ENCODE results near the gene TOMM7. TPM values are rescaled to one million over a fixed set of nuclear protein-coding genes. Genes with fewer than 3 reads are reported as not detected.

The TOMM7 gene
- total RNA-seq (2014; rRNA removed; shearing (Covaris generic)) = 358 and 382 TPM in 2 replicates

DNA sequence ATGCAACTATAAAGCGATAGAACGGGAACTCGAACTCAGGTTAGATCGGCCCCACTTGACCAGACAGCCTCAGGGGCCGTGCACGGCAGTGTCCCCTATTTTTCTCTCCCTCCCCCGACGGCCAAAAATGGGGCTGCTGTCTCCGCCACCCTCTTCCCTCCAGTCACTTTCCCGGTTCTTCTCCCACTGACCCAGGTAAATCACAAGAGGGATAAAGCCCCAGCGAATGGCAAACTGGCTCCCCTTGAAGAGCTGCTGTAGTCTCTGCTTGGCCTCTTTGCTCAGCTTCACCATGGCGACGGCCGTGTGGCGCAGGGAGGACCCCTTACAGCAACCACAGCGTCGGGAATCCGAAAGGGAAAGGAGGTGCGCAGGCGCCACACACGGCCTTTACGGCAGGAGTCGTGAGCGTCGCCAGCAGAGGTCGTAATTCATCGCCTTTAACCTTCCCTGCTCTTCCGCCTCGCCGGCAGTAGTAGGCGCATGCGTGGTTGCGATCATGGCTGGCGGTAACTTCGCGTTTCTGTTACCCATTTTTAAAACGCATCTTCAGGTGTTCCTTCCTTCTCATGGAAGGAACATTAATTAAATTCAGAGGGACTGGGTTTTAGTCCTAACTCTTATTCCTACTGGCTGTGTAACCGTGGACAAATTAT lies at the start of gene TOMM7:
TSS of gene TOMM7 (minus strand) at position 364 of the 656 bp plus-strand sequence. CDS start at position 294, 70 bp downstream.
- DNase-seq (ENCODE audit: low spot score) = peak; percentile 100

DNA sequence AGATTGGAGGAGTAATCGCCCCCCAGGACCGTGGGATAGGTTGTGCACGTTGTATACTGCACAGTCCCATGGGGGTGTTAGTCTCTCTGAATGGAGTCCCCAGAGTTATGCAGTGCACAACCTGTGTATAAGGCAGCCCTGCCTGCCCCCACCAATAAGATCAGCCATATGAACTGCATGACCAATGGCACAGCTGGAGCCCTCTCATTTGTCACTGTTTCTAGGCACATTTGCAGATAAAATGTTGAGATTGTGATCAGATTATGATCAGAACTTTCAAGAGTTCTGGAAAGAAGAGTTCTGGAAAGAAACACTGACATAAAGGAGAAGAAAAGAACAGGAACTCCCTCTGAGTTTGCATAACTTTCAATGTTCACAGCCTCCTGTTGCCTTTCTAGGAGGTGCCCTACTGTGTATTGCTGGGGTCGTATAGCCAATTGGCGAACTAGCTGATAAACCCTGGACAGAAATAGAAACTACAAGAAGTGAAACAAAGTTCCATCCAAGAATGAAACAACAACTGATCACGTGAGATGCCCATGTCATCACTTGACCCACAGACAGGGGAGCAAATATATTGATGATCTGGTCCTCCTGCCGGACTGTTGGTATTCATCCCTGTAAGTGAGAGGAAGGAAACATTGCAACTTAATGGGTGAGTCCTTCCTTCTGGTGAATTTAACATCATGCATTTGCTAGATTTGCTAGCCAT lies 49.6 kb upstream of the TOMM7 start:
- no peak for DNase-seq (ENCODE audit: low spot score)

DNA sequence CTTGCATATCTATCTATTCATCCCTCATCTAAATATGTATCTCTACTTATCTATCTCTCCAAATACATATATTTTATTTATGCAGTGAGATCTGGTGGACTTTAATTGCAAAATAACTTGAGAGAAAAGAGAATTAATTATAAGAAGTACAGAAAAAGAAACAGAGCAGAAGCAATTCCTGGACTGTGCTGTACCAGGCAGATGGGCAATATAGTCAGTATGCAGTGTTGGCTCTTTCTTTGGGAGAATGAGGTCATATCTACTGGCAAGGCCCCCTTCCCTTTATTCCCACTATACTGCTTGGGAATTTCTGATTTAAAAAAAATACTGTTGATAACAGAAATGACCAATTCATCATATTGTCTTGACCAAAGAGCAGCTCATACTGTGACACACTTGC lies 49.0 kb upstream of the TOMM7 start:
- no peak for DNase-seq (ENCODE audit: low spot score)

DNA sequence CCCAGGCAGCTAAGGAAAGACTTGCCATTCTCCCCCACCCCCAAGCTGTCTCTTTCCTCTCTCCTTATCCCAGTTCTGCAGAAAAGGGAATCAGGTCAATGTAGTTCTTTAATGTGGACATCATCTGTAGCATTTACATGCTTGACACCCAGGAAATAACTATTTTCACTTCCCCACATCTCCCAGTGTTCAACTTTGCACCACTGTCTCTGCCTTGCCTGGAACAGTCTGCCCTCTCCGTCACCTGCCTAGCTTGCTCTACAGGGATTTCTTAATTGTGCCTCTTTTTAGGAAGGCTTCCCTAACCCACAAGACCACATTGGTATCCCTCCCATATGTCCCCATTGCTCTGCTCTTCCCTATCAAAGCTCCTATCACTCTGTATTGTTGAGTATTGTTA lies 45.9 kb upstream of the TOMM7 start:
- DNase-seq (ENCODE audit: low spot score) = no peak

DNA sequence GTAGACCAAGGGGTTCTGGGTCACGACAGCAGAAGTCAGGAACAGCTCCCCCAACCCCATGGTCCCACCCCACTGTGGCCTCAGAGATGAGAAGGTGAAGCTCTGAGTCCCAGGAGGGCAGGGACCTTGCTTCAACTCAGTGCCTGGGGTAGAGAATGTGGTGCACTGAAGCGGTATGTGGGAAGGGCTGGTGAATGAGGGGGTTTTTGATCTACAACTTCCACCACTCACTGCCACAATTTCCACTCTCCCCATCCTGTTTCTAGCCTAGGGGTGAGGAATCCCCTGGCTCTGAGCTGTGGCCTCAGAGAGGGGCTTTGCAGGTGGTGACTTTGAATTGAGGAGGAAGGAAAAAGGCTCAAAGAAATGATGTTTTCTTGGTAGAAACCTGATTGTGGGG lies 44.9 kb upstream of the TOMM7 start:
- DNase-seq (ENCODE audit: low spot score) = no peak

DNA sequence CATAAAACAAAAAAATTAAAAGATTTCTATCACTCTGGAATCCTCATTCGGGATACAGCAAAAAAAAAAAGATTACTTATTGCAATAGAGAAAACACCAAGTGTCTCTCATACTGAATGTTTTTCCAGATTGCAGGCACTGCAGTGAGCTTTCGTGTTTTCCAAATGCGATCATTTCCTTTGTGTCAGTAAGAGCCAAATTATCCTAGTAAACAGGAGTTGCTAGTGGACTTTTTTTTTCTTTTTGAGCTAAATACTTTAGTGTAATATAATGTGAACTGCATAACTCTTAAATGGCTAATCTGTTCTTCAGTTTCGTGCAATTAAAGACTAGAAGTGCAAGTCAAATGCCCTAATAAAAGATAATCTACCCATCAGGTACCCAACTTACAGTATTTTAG lies 44.4 kb upstream of the TOMM7 start:
- no peak for DNase-seq (ENCODE audit: low spot score)

DNA sequence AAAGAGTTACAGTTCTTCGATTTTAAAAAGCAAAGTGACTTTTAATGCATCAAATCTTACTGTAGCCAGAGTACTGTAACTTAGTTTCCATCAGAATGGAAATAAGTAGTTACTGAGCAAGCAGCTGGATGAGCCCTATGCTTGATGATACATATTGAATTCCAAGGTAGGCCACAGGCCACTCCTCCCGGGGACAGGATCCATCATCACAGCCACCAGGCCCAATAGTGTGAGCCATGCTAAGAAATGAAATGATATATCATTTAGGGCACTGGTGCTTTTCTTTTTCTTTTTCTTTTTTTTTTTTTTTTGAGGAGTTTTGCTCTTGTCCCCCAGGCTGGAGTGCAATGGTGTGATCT lies 42.9 kb upstream of the TOMM7 start:
- DNase-seq (ENCODE audit: low spot score) = no peak

DNA sequence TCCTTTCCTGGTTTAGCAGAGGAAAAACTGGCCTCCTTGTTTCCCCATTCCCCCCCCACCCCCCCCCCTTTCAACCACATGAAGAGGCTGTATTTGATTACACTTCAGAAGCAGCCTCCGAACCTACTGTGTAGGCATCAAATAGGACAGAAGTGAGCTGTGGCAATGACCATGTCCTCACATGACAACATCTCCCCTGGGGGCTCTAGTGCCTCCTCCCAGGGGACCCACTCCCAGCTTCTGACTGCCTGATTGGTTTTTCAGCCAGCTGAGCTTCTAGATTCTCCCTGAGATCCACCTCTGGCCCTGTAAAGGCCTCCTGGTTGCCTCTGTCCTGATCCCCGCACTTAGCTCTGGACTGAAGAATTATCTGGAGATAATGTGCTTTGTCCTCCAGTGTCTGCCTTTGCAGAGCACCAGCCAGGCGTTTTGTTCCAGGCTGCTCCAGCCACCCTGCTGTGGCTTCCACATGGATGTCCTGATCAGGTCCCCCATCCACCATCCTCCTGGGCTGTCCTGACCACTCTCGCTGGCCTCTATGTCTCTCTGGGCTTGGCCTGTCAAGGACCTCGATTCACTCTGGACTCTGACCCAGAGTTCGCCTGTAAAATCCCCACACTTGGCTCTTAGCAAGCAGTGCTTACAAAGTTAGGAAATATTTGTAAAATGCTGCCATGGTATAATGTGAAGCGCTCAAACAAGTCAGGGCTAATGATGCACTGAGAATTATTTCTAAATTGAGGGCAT lies 42.4 kb upstream of the TOMM7 start:
- no peak for DNase-seq (ENCODE audit: low spot score)

DNA sequence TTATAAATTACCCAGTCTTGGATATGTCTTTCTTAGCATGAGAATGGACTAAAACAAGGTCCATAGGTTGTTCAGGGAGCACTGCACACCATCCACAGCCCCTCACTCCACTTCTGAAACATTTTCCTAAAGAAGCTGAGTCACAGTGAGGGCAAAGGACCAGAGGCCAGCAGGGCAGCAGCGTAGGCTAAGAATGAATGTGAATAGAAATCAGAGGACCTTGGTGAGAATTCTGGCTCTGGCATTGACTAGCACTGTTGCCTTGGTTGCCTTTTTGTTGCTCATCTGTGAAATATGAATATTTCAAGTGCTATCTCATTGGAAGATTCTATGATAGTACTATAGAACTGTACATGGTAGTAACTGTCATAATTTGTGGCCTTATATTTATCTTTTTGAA lies 41.7 kb upstream of the TOMM7 start:
- DNase-seq (ENCODE audit: low spot score) = no peak

DNA sequence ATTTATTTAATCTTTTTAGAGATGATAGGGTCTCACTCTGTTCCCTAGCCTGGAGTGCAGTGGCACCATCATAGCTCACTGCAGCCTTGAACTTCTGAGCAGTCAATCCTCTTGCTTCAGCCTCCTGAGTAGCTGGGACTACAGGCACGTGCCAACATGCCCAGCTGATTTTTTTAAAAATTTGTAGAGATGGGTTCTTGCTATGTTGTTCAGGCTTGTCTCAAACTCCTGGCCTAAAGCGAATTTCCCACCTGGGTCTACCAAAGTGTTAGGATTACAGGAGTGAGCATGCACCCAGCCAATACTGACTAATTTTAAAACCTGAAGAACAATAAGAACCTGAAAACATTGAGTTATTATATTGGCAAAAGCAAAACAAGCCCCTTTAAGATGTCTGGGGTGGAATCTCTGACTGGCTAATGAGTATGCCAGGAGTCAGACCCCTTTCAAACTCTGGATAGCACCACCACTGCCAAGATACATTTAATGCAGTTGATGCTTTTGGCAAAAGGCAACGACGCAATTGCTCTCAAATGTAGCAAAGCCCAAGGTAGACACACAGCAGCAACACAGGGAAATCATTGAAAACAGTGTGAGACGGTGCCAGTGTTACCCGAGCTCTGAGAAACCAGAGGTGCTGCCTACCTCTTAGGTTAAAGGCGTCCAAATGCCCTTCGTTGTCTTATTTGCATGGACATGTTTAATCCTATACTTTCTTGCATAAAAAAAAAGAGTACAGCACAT lies 40.7 kb upstream of the TOMM7 start:
- no peak for DNase-seq (ENCODE audit: low spot score)

DNA sequence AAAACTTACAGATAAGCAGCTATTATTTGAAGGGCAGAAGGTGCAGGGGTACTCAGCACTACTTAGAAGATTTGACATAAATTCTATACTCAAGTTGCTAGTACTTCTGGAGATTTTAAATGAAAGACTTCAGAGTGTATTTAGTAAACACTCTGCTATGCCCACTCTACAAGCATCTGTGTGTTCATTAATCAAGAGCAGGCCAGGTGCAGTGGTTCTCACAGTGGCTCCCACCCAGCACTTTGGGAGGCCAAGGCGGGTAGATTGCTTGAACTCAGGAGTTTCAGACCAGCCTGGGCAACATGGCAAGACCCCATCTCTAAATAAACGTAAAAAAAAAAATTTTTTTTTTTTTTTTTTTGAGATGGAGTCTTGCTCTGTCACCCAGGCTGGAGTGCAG lies 38.9 kb upstream of the TOMM7 start:
- DNase-seq (ENCODE audit: low spot score) = no peak

DNA sequence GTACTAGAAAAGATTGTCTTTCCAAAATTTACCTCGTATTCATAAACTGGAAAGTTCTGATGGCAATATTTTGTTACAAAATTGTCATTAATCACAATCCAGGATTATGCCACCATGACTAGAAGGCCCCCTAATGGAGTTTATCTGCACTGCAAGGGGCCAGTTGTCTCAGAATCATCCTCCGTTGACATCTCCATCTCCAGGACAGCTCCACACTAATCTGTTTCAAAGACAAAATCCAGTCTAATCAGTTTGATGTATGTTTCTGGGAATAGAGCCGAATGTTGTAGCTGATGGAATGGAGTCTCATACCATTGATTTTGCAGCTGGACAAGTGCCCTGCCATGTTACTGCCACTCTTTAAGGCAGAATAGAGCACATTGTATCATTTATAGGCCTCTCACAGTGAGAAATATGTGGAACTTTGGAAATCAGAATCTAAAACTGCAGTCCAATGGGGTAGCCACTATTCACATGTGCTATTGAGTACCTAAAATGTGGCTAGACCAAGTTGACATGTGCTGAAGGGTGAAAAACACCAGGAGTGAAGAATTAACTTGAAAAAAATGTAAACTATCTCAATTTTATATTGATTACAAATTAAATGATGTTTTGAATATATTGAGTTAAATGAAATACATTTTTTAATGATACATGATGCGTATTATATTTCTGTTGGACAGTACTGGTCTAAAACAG lies 38.3 kb upstream of the TOMM7 start:
- DNase-seq (ENCODE audit: low spot score) = no peak

DNA sequence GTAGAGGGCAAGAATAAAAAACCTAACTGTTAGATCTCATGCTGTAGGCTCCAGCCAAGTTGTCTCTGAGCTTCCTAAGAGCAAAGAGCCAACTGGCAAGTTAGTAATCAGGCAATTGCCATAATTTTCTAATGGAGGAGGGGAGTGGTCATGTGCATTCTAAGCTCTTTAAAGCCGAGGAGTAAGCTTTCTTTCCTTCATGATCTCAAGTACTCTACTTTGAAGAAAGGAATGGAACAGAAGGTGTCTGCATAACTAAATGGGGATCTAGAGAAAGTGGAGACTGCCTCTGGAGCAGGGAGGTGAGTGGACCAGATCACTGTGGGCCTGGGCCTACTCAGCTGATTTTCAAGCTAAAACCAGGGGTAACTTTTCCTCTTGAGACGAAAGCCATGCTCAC lies 37.7 kb upstream of the TOMM7 start:
- DNase-seq (ENCODE audit: low spot score) = no peak

DNA sequence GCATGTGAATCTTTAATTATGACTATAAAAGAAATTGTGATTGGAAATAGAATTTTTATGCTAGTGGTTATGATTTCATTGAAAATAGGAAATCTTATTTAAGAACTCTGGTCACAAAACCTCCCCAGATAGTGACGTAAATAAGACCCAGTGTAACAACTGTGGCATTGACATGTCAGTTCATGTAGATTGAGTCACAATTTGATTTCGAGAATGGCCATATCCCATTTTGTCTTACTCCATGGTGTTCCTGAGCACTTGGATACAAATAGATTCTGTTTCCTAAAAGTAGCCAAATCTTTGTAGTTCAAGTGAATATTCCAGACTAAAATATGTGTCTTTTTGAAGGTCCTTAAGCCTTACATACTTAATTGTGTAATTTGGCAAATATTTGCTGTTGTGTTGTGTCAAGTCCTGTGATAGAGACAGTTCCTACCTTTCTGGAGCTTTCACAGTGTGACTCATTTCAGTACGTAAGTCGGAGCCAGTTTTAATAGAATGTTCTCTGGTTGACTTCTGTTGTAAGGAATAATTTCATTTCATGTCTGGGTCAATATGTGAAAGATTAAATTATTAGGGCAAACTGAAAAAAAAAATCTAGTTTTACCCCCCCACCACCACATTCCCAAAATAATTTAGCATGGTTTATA lies 37.1 kb upstream of the TOMM7 start:
- DNase-seq (ENCODE audit: low spot score) = no peak

DNA sequence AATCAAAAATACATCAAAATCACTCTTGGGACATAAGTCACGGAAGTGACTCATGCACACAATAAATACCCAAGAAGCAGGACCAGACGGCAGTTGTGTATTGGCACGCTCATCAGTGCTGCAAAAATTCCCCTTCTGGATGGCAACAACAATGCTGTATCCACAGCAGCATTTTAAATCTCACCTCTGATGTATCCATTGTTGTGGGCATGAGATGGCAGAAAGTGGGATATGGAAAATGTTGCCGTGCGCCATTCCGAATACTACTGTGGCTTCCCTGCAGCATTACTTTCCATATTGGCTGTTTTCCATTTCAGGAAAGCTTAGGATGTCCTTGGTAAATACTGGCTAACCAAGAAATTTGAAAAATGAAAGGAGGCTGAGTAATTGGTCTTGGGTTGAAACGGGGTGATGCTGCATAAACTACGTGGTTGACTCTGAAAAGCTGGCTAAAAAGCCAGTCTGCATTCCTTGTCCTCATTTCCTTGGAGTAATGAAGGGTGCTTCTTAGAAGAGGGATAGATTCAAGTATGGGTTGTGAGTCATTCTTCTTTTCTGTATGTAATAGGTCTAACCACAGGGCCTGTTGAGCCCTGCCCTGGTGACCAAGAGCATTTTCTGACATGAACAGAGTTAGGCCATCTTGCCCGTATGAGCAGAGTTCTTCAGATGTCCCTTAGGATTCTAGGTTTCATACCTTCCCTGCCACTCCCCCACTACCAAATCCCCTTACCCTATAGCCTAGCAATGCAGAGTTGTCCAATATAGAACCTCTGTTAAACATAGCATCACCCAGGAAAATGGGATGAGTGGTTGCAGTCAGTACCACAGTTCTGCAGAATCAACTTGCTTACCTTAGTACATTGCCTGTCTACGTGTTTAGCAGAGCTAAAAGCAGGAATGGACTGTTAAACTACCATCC lies 36.3 kb upstream of the TOMM7 start:
- DNase-seq (ENCODE audit: low spot score) = peak; percentile 100

DNA sequence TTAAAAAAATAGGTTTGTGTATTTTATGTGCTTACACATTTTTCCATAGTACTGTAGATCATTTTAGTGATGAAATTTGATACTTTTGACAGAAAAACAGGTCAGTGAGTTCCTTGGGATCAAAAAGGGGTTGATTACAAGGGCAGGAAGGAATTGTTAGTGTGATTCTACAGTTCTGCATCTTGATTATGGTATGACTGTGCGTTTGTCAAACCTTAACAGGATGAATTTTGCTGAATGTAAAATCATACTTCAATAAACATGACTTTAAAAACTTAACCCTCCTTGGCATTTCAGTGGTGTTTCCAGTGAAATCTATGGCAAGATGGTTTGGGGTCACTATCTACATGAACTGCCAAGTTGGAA lies 35.6 kb upstream of the TOMM7 start:
- DNase-seq (ENCODE audit: low spot score) = no peak

DNA sequence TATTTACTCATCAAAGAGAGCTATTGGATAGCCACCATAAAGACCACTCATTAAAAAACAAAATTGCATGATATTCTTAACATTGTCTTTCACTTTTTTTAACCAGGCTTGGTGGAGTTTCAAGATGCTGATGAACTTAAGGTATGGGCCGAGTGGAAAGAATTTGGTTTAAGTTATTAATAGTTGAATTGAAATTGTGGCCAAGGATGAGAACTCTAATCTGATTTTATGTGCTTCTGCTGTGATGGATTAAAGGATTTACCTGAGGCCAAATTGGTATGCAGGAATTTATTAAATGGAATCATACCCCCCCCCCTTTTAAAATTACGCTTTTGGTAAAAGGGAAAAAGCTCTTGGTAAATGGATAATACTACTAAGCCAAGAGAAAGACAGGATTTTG lies 33.8 kb upstream of the TOMM7 start:
- no peak for DNase-seq (ENCODE audit: low spot score)

DNA sequence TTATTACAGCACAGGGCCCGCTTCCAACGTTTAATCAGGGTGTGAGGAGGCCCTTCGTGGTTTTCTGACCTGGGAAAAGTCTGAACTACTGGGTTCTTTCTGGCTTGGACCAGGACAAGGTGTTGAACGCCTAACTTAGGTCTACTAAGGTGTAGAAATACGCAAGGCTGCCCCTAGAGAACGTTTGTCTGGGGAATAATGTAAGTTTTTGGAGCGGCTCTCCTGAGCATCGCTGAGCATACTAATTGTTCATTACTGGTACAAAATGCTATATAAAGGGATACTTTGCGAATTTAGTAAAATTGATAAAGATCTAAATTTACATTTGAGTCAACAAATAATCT lies 32.4 kb upstream of the TOMM7 start:
- no peak for DNase-seq (ENCODE audit: low spot score)

DNA sequence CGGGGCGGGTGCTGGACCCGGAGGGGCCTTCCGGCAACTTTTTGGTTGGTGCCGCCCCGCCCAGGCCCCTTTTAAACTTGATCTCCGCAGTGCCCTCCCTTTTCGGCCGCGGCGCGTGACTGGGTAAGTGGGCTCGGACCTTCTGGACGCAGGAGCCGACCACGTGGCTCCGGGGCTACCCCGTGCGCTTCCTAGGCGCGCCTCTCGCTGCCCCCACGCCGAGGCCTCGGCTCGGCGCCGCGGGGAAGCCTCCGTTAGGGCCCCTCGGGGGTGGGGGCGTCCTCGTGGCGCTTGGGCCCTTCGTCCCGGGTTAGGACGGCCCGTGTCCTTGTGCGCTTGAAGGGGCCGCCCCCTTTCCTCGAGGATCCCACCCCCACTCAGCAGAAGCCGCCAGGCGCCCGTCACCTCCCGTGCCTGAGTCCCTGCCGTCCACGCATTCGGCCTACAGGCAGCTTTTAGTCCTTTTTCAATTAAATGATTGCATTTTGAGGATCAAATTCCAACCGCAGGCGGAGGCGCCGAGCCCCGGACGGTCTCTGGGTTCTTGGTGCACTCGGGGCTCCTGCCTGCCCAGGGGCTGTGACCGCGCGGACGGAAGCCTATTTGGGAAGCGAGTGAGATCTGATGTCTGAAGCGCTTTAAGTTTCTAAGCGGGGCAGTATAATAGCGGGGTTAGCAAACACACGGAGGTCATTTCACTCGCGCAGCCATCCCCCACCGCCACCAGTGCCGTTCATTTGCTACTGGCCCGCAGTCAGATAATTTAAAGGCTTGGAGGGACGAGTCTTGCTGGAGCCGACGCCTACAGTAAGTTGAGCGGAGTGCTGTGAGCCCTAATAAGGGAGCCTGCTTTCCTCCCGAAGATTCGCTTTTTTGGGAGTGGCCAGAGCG lies 31.8 kb upstream of the TOMM7 start:
- peak; percentile 83 for DNase-seq (ENCODE audit: low spot score)
